HepG2 (cell line): ENCODE data around the gene UQCC5. TPM values are rescaled to one million over a fixed set of nuclear protein-coding genes. Genes with fewer than 3 reads are reported as not detected.
A peak's percentile ranks its signal among the peaks of the same experiment; 100 is the strongest.

Experiments
- AGO1 ChIP-seq: fragments of 200-400 bp; formaldehyde crosslinking; IDR thresholded peaks from 2 replicates; pipeline ENCODE4 v1.6.1; 2017; ENCODE audit warnings: mild to moderate bottlenecking, low read depth, low read length, moderate library complexity; ENCODE audit not compliant: poor library complexity, severe bottlenecking
- CBX5 ChIP-seq: sonication (generic); formaldehyde crosslinking; IDR thresholded peaks from 2 replicates; pipeline ENCODE4 v1.4.0; 2020; ENCODE audit warnings: missing genetic modification reagents, borderline replicate concordance
- CREB1 ChIP-seq, 2 experiments: fragments of 450-650 bp in 1 of 2; IDR thresholded peaks; 2 replicates each; pipeline ENCODE4 v1.6.1; 2016 to 2017; ENCODE audit warnings: control low read depth in 1 of 2, mild to moderate bottlenecking in 1 of 2, missing compliant biosample characterization in 1 of 2, missing genetic modification characterization in 1 of 2
- ELF3 ChIP-seq: IDR thresholded peaks from 2 replicates; pipeline ENCODE4 v1.6.1; 2016; ENCODE audit warnings: missing genetic modification reagents, missing compliant biosample characterization
- HES4 ChIP-seq: sonication (generic); formaldehyde crosslinking; IDR thresholded peaks from 2 replicates; pipeline ENCODE4 v1.9.0; 2021; ENCODE audit warnings: mild to moderate bottlenecking, missing genetic modification reagents, borderline replicate concordance
- HOXA9 ChIP-seq: sonication (generic); formaldehyde crosslinking; IDR thresholded peaks from 2 replicates; pipeline ENCODE4 v1.8.1; 2022; ENCODE audit warnings: missing genetic modification reagents, mild to moderate bottlenecking, moderate library complexity, borderline replicate concordance
- KAT8 ChIP-seq: IDR thresholded peaks from 2 replicates; pipeline ENCODE4 v1.6.1; 2016; ENCODE audit warnings: missing genetic modification reagents, missing compliant biosample characterization
- MIXL1 ChIP-seq: IDR thresholded peaks from 2 replicates; pipeline ENCODE4 v1.6.1; 2016
- MTA3 ChIP-seq: sonication (generic); formaldehyde crosslinking; IDR thresholded peaks from 2 replicates; pipeline ENCODE4 v1.4.0; 2020; ENCODE audit warnings: missing genetic modification reagents
- NCOA1 ChIP-seq: sonication (generic); formaldehyde crosslinking; IDR thresholded peaks from 2 replicates; pipeline ENCODE4 v1.9.0; 2021; ENCODE audit warnings: missing genetic modification reagents
- RCOR2 ChIP-seq: IDR thresholded peaks from 2 replicates; pipeline ENCODE4 v1.6.1; 2016; ENCODE audit warnings: missing biosample characterization, missing genetic modification reagents
- RELA ChIP-seq: sonication (generic); formaldehyde crosslinking; IDR thresholded peaks from 2 replicates; pipeline ENCODE4 v1.4.0; 2020; ENCODE audit warnings: missing genetic modification reagents
- ZBTB20 ChIP-seq: sonication (generic); formaldehyde crosslinking; IDR thresholded peaks from 2 replicates; pipeline ENCODE4 v1.8.1; 2023; ENCODE audit warnings: missing genetic modification reagents, low read depth, mild to moderate bottlenecking, borderline replicate concordance
- ZFP36L2 ChIP-seq: sonication (generic); formaldehyde crosslinking; IDR thresholded peaks from 2 replicates; pipeline ENCODE4 v1.4.0; 2020; ENCODE audit warnings: missing genetic modification reagents
- ZNF296 ChIP-seq: sonication (generic); formaldehyde crosslinking; conservative IDR thresholded peaks from 2 replicates; pipeline ENCODE4 v1.5.0; 2020; ENCODE audit warnings: mild to moderate bottlenecking, missing genetic modification reagents
- ZNF562 ChIP-seq: sonication (generic); formaldehyde crosslinking; IDR thresholded peaks from 2 replicates; pipeline ENCODE4 v1.8.0; 2022; ENCODE audit warnings: missing genetic modification reagents, borderline replicate concordance
- ZNF589 ChIP-seq: sonication (generic); formaldehyde crosslinking; conservative IDR thresholded peaks from 2 replicates; pipeline ENCODE4 v1.8.0; 2022; ENCODE audit warnings: mild to moderate bottlenecking, moderate library complexity, missing genetic modification reagents
- ZNF75D ChIP-seq: sonication (generic); formaldehyde crosslinking; IDR thresholded peaks from 2 replicates; pipeline ENCODE4 v1.8.1; 2023; ENCODE audit warnings: missing genetic modification reagents, mild to moderate bottlenecking, borderline replicate concordance
- ZNF761 ChIP-seq: sonication (generic); formaldehyde crosslinking; conservative IDR thresholded peaks from 2 replicates; pipeline ENCODE4 v1.4.0; 2020; ENCODE audit warnings: mild to moderate bottlenecking, missing genetic modification reagents
- polyA plus RNA-seq, 8 experiments: library from polyadenylated mRNA; depleted of rRNA in 3 of 8; stranded (reverse) in 7 of 8; unstranded in 1 of 8; fragments of >200 nt; fragmentation: Illumina TruSeq in 4 of 8; extraction: Trizol in 4 of 8; gene quantifications; 2 replicates each; pipeline versions ENCODE4 v1.2.1 to v1.2.3, GENCODE V29; 2011 to 2016; ENCODE audit warnings: low read depth in 4 of 8, missing spikeins in 1 of 8, mixed read lengths in 1 of 8; ENCODE audit not compliant: insufficient read depth in 1 of 8
- total RNA-seq, 5 experiments: library from RNA; depleted of rRNA; stranded (reverse); fragments of >200 nt; fragmentation: Illumina TruSeq; extraction: Trizol; gene quantifications; 2 replicates each; pipeline ENCODE4 v1.2.3, GENCODE V29; 2016; ENCODE audit warnings: low read depth in 1 of 5
- TF ChIP-seq, protein P1 (sequence below): IDR thresholded peaks from 2 replicates; pipeline ENCODE4 v1.6.1; 2016; ENCODE audit warnings: missing compliant biosample characterization, missing genetic modification reagents, borderline replicate concordance
- TF ChIP-seq, protein P2 (sequence below): sonication (generic); formaldehyde crosslinking; IDR thresholded peaks from 2 replicates; pipeline ENCODE4 v1.4.0; 2020; ENCODE audit warnings: missing genetic modification reagents

The UQCC5 gene
- total and polyA plus RNA-seq, 2 of the 13 experiments (the other 11 are each of a cell fraction or from before 2014, with no cell fraction given), result 15.4 to 29.5 TPM

DNA sequence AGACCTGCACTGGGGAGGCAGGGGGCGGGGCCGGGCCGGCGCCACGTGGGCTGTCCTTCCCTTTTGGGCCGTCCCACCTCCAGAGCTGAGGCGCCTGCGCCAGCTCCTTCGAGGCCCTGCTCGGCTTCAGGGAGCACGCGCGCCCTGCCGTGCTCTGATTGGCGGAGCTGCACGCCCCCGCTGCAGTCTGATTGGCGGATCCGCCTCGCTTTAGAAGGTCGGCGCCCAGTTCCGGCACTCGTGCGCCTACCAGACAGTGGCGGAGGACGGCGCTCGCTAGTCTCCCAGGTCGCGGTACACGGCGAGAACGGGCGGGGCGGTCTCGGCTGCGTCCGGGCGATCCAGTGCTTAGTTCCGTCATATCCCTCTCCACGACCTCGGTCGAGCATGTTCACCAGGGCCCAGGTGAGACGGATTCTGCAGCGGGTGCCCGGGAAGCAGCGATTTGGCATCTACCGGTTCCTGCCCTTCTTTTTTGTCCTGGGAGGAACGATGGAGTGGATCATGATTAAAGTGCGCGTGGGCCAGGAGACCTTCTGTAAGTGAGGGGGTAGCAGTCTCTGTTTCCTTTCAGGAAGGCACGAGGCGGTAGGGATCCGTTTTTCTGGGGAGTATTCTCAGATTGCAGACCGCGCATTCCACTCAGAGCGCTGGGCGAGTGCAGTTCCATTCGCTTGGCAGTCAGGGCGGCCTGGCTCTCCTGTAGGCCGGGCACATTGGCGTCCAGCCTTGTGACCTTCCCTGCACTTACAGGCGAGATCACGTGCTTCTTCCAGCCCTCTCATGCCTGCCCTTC is at the start of gene UQCC5 (continued):
- TF ChIP-seq ZNF296 (CRISPR knock-in tag) (no peak; the same call in 1 of the 2 replicates), NCOA1 (CRISPR knock-in tag) (no peak), MIXL1 (CRISPR knock-in tag) (peak; percentile 30; the same call in 1 of the 2 replicates), HES4 (peak; percentile 98), ZNF562 (CRISPR knock-in tag) (no peak), RELA (peak; percentile 25; the same call in 1 of the 2 replicates), ZNF589 (CRISPR knock-in tag) (0 out of 2 replicates have a peak, but pooled peaks have one; percentile 45), MTA3 (CRISPR knock-in tag) (no peak), RCOR2 (CRISPR knock-in tag) (0 out of 2 replicates have a peak, but pooled peaks have one; percentile 26), ZNF761 (CRISPR knock-in tag) (peak; percentile 92; the same call in 1 of the 2 replicates), CREB1 (IDR thresholded peaks at IDR 0.05) (peak; percentile 44; the same call in 1 of the 2 replicates), CREB1 (CRISPR knock-in tag; IDR thresholded peaks at IDR 0.05) (no peak), HOXA9 (CRISPR knock-in tag) (0 out of 2 replicates have a peak, but pooled peaks have one; percentile 19), ELF3 (peak; percentile 66; the same call in 1 of the 2 replicates), ZNF75D (CRISPR knock-in tag) (no peak), KAT8 (peak; percentile 85; the same call in 1 of the 2 replicates), ZFP36L2 (CRISPR knock-in tag) (0 out of 2 replicates have a peak, but pooled peaks have one; percentile 49), AGO1 (peak; percentile 90), CBX5 (CRISPR knock-in tag) (peak; percentile 46; the same call in 1 of the 2 replicates), ZBTB20 (no peak; the same call in 1 of the 2 replicates)
- TF ChIP-seq, protein P1, sequence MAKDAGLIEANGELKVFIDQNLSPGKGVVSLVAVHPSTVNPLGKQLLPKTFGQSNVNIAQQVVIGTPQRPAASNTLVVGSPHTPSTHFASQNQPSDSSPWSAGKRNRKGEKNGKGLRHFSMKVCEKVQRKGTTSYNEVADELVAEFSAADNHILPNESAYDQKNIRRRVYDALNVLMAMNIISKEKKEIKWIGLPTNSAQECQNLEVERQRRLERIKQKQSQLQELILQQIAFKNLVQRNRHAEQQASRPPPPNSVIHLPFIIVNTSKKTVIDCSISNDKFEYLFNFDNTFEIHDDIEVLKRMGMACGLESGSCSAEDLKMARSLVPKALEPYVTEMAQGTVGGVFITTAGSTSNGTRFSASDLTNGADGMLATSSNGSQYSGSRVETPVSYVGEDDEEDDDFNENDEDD (CRISPR knock-in tag), result peak; percentile 86
- TF ChIP-seq, protein P2, sequence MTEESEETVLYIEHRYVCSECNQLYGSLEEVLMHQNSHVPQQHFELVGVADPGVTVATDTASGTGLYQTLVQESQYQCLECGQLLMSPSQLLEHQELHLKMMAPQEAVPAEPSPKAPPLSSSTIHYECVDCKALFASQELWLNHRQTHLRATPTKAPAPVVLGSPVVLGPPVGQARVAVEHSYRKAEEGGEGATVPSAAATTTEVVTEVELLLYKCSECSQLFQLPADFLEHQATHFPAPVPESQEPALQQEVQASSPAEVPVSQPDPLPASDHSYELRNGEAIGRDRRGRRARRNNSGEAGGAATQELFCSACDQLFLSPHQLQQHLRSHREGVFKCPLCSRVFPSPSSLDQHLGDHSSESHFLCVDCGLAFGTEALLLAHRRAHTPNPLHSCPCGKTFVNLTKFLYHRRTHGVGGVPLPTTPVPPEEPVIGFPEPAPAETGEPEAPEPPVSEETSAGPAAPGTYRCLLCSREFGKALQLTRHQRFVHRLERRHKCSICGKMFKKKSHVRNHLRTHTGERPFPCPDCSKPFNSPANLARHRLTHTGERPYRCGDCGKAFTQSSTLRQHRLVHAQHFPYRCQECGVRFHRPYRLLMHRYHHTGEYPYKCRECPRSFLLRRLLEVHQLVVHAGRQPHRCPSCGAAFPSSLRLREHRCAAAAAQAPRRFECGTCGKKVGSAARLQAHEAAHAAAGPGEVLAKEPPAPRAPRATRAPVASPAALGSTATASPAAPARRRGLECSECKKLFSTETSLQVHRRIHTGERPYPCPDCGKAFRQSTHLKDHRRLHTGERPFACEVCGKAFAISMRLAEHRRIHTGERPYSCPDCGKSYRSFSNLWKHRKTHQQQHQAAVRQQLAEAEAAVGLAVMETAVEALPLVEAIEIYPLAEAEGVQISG (CRISPR knock-in tag), result peak; percentile 87
